ENCODE measurements around the gene MATN4. TPM values are rescaled to one million over a fixed set of nuclear protein-coding genes. Genes with fewer than 3 reads are reported as not detected.

The MATN4 gene
- total RNA-seq, 2 donors from 2014 or later, result 0.34 TPM; not detected in 1

GRCh38 chr20:45294659-45295058 is 13.4 kb downstream of the MATN4 start:
- intact Hi-C loops (cut with DNase I), result loop anchor here (5.0 kb wide), 2 partner anchors 197 to 252 kb away; no protein-coding TSS in a partner anchor
- TF ChIP-seq POLR2AphosphoS5 (IDR thresholded peaks at IDR 0.05) (no peak), POLR2A (IDR thresholded peaks at IDR 0.05) (no peak), CTCF (IDR thresholded peaks at IDR 0.05) (no peak)
- Histone ChIP-seq H3K36me3 (no peaks in the 10 kb centered on the region), H3K27ac (no peak overlapping the region), H3K4me3 (no peak overlapping the region), H3K27me3 (replicated peaks; ENCODE audit: insufficient read depth) (no peaks in the 10 kb centered on the region), H3K9me3 (no peaks in the 10 kb centered on the region), H3K4me1 (replicated peaks) (no peaks in the 10 kb centered on the region)
- no peak for DNase-seq (ENCODE audit: low spot score)
- WGBS, result 97% methylated on average over 1 of the region's 1 CpG

DNA sequence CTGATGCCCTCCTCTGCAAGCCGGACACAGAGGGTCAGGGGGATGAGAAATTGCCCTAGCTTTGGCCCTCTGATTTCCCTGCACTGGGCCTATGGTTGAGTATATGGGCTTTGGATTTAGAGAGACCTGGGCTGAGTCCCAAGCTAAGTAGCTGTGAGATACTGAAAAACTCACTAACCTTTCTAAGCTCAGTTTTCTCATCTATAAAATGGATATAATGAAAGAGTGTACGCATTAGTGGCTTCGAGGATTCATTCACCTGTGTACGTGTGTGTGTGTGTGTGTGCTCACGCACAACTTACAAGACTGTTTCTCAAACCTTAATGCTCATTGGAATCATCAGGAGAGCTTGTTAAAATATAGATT is 14.1 kb downstream of the MATN4 start:
- Histone ChIP-seq H3K4me1 (replicated peaks) (no peaks in the 10 kb centered on the region), H3K36me3 (no peaks in the 10 kb centered on the region), H3K27me3 (replicated peaks; ENCODE audit: insufficient read depth) (no peaks in the 10 kb centered on the region), H3K27ac (no peak overlapping the region), H3K9me3 (no peaks in the 10 kb centered on the region), H3K4me3 (peak overlapping the region in 1 of 2 donors; percentile 33)
- no peak for DNase-seq (ENCODE audit: low spot score)
- TF ChIP-seq CTCF (IDR thresholded peaks at IDR 0.05) (peak in 1 of 4 experiments; percentile 1), POLR2AphosphoS5 (IDR thresholded peaks at IDR 0.05) (no peak)
- intact Hi-C loops (cut with DNase I), result loop anchor here (5.0 kb wide), 2 partner anchors 197 to 252 kb away; no protein-coding TSS in a partner anchor
- WGBS, result 62% methylated on average over 5 of the region's 5 CpGs

- peak; percentile 58 for DNase-seq (ENCODE audit: low spot score)
- Histone ChIP-seq H3K27ac (peak overlapping the region in 1 of 2 donors; percentile 16), H3K9me3 (no peaks in the 10 kb centered on the region), H3K36me3 (no peaks in the 10 kb centered on the region), H3K27me3 (replicated peaks; ENCODE audit: insufficient read depth) (no peaks in the 10 kb centered on the region), H3K4me1 (replicated peaks) (no peaks in the 10 kb centered on the region), H3K4me3 (peak overlapping the region; percentile 32 to 33)
- TF ChIP-seq POLR2A (IDR thresholded peaks at IDR 0.05) (no peak), CTCF (IDR thresholded peaks at IDR 0.05) (peak; percentile 59 to 88 (median 76)), POLR2AphosphoS5 (IDR thresholded peaks at IDR 0.05) (no peak)
- WGBS, result 5% methylated on average over 72 of the region's 79 CpGs
- intact Hi-C loops (cut with DNase I), result loop anchor here (5.0 kb wide), 2 partner anchors 196 to 251 kb away; no protein-coding TSS in a partner anchor
These were observed 14.8 kb downstream of the MATN4 start for GRCh38 chr20:45293041-45294002.

GRCh38 chr20:45292343-45292742 is 15.8 kb downstream of the MATN4 start:
- no peak for TF ChIP-seq CTCF (IDR thresholded peaks at IDR 0.05)
- no peaks in the 10 kb centered on the region for H3K27me3 ChIP-seq (replicated peaks; ENCODE audit: insufficient read depth)
- WGBS, result 89% methylated on average over 2 of the region's 2 CpGs
- intact Hi-C loops (cut with DNase I), result loop anchor here (5.0 kb wide), 2 partner anchors 195 to 250 kb away; no protein-coding TSS in a partner anchor
- H3K9me3 ChIP-seq, result no peaks in the 10 kb centered on the region
- H3K27ac ChIP-seq, result no peak overlapping the region
- no peaks in the 10 kb centered on the region for H3K36me3 ChIP-seq
- H3K4me1 ChIP-seq (replicated peaks), result no peaks in the 10 kb centered on the region
- no peak overlapping the region for H3K4me3 ChIP-seq
- no peak for DNase-seq (ENCODE audit: low spot score)

All from prostate gland (tissue), 2 donors.